ENCODE data around the gene BCL3. TPM values are rescaled to one million over a fixed set of nuclear protein-coding genes. Genes with fewer than 3 reads are reported as not detected.

Gene BCL3
- total and polyA plus RNA-seq, 4 donors, result 29.9 to 102 (median 41.3) TPM

Small RNA genes lying within 50 kb of the gene (microRNA-seq; reads per million reads assigned to microRNA genes)
- gene MIR8085, result 0 reads per million in 2 donors

Other genes starting within 250 kb of the BCL3 start
- 1 to 10 TPM; 4.2 to 7.7 TPM for gene ZNF180, start 248.2 kb upstream of the BCL3 start, total RNA-seq
- gene ZNF180, start 248.2 kb upstream of the BCL3 start, polyA plus RNA-seq, result 1 to 10 TPM; 2.6 to 3.3 TPM
- not detected for gene CEACAM20, start 219.0 kb upstream of the BCL3 start, total RNA-seq
- gene CEACAM20, start 219.0 kb upstream of the BCL3 start, polyA plus RNA-seq, result under 1 TPM in 1 of 2 donors, not detected in 1; 0.63 TPM
- gene IGSF23, start 135.1 kb upstream of the BCL3 start, total RNA-seq, result not detected
- gene IGSF23, start 135.1 kb upstream of the BCL3 start, polyA plus RNA-seq, result 1 to 10 TPM in 1 of 2 donors, under 1 TPM in 1; 0.18 to 8.4 TPM
- 10 to 100 TPM; 31.3 to 44.2 TPM for gene PVR, start 104.8 kb upstream of the BCL3 start, total RNA-seq
- 10 to 100 TPM in 1 of 2 donors, 1 to 10 TPM in 1; 7.4 to 24.6 TPM for gene PVR, start 104.8 kb upstream of the BCL3 start, polyA plus RNA-seq
- 10 to 100 TPM; 12.7 TPM for gene CEACAM19, start 77.2 kb upstream of the BCL3 start, total RNA-seq
- 10 to 100 TPM in 1 of 2 donors, 1 to 10 TPM in 1; 1.8 to 18.4 TPM for gene CEACAM19, start 77.2 kb upstream of the BCL3 start, polyA plus RNA-seq
- under 1 TPM in 1 of 2 donors, not detected in 1; 0.36 TPM for gene CEACAM16, start 49.6 kb upstream of the BCL3 start, total RNA-seq
- not detected for gene CEACAM16, start 49.6 kb upstream of the BCL3 start, polyA plus RNA-seq
- gene CBLC, start 29.2 kb downstream of the BCL3 start, total RNA-seq, result not detected
- gene CBLC, start 29.2 kb downstream of the BCL3 start, polyA plus RNA-seq, result 10 to 100 TPM in 1 of 2 donors, not detected in 1; 13.3 TPM
- 100 to 1,000 TPM; 146 to 161 TPM for gene BCAM, start 60.4 kb downstream of the BCL3 start, total RNA-seq
- 100 to 1,000 TPM in 1 of 2 donors, 10 to 100 TPM in 1; 43.1 to 109 TPM for gene BCAM, start 60.4 kb downstream of the BCL3 start, polyA plus RNA-seq
- gene NECTIN2, start 97.6 kb downstream of the BCL3 start, total RNA-seq, result 10 to 100 TPM; 88.2 to 97.8 TPM
- gene NECTIN2, start 97.6 kb downstream of the BCL3 start, polyA plus RNA-seq, result 10 to 100 TPM; 27.8 to 49.5 TPM
- gene TOMM40, start 142.5 kb downstream of the BCL3 start, total RNA-seq, result 10 to 100 TPM; 22.3 to 23.6 TPM
- gene TOMM40, start 142.5 kb downstream of the BCL3 start, polyA plus RNA-seq, result 10 to 100 TPM in 1 of 2 donors, 1 to 10 TPM in 1; 8.9 to 14.8 TPM
- gene APOE, start 157.1 kb downstream of the BCL3 start, total RNA-seq, result 100 to 1,000 TPM in 1 of 2 donors, 10 to 100 TPM in 1; 96.1 to 105 TPM
- 100 to 1,000 TPM; 207 to 455 TPM for gene APOE, start 157.1 kb downstream of the BCL3 start, polyA plus RNA-seq
- gene APOC1, start 165.9 kb downstream of the BCL3 start, total RNA-seq, result 10 to 100 TPM; 14.8 to 22.2 TPM
- 100 to 1,000 TPM in 1 of 2 donors, 1 to 10 TPM in 1; 7.4 to 127 TPM for gene APOC1, start 165.9 kb downstream of the BCL3 start, polyA plus RNA-seq
- gene APOC4, start 193.5 kb downstream of the BCL3 start, total RNA-seq, result not detected
- not detected for gene APOC4, start 193.5 kb downstream of the BCL3 start, polyA plus RNA-seq
- 1 to 10 TPM; 1.2 to 1.5 TPM for gene APOC2, start 197.3 kb downstream of the BCL3 start, total RNA-seq
- 10 to 100 TPM in 1 of 2 donors, not detected in 1; 18.8 TPM for gene APOC2, start 197.3 kb downstream of the BCL3 start, polyA plus RNA-seq
- 10 to 100 TPM; 70.6 to 72.5 TPM for gene CLPTM1, start 206.7 kb downstream of the BCL3 start, total RNA-seq
- 10 to 100 TPM; 25.7 to 81.4 TPM for gene CLPTM1, start 206.7 kb downstream of the BCL3 start, polyA plus RNA-seq

Data from aorta (tissue), 4 donors.